GM21447 (cell line): ENCODE data around the gene GNRHR.
"Not testable (repeated sequence)": the region's sequence is repeated elsewhere in the genome, so short reads cannot be mapped to it uniquely, and the experiment has no call there.

Source experiments
- ATAC-seq: cut with Tn5 transposase; IDR thresholded peaks from one replicate; pipeline ENCODE4 v1.9.1; 2021; ENCODE audit not compliant: unreplicated experiment

The GNRHR gene, protein sequence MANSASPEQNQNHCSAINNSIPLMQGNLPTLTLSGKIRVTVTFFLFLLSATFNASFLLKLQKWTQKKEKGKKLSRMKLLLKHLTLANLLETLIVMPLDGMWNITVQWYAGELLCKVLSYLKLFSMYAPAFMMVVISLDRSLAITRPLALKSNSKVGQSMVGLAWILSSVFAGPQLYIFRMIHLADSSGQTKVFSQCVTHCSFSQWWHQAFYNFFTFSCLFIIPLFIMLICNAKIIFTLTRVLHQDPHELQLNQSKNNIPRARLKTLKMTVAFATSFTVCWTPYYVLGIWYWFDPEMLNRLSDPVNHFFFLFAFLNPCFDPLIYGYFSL

DNA sequence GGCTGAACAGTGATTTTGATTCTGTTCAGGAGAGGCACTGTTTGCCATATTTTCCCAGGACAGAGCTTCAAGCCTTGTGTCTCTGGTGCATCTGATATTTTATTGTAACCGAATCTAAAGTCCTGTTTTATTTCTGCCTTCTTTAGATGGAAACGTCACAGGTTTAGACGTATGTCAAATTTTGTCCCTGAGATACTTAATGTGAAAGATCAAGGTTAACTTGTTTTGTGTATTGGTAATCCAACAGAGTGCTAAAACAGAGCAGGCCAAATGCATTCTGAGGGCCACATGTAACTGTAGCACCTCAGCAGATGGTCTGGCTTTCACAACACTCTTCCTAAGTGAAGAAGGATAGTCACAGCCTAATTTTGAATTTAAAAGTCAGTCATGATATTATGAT, at the start of gene GNRHR:
Gene GNRHR, minus strand, starts transcription at position 101 of the 400 bp plus-strand sequence. Its CDS starts 53 bp downstream, at position 48.
- ATAC-seq, result no peak

- ATAC-seq, result no peak
Observed at GRCh38 chr4:67796810-67797209, 42.6 kb upstream of the GNRHR start.

DNA sequence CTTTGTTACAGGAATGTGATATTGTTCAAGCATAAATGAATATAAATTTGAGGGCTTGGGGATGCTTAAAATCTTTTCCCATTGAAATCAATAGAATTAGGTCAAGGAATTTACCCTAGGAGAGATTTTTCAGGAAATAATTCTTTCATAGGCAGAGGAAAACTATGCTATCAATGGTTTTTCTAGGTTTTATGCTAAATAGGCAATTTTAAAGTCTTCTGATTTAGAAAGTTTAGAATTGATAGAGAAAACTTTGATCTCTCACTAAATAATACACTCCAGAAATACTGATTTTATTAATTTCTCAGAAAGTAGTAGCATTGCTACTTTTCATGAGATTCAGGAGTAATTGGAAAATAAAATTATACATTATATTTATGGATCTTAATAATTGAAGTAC, 36.5 kb upstream of the GNRHR start:
- no peak for ATAC-seq

GRCh38 chr4:67787311-67787710, 33.1 kb upstream of the GNRHR start:
- no peak for ATAC-seq

DNA sequence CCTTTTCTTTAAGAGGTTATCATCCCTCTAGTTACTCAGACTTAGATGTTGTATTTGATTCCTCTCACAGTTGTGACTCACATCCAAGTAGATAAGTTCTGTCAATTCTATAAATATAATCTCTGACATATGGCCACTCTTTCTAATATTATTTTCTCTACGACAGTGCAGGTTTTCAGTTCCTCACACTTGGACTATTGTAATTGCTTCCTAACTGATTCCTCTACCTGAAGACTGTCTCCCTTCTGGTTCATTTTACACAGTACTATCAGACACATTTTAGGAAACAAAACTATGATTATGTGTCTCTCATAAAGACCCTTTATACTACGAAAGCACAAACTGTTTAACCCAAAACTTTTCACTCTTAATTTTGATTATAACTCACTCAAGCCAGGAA, 31.3 kb upstream of the GNRHR start:
- ATAC-seq, result no peak

DNA sequence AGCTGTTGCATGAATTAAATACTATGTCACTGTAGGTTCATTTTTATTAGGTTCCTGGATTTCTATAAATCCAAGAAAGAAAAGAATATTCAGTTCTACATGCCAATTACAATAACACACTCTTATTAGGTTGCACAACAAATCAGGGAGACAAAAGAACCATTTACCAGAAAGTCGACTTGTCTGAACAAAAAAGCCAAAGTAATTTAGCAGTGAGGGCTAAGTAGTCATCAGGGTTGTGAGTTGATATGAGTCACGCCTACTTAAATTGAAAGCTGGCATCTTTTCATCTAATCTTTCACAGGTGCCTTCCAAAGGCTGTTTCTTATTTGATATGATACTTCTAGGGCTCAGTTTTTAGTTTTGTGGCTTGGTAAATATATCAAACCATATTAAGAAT, 25.4 kb upstream of the GNRHR start:
- ATAC-seq, result no peak

GRCh38 chr4:67776746-67777145, 22.6 kb upstream of the GNRHR start:
- ATAC-seq, result no peak

GRCh38 chr4:67770422-67770821, 16.2 kb upstream of the GNRHR start:
- ATAC-seq, result no peak

- ATAC-seq, result no peak
Observed at GRCh38 chr4:67765928-67766327, 11.7 kb upstream of the GNRHR start.

DNA sequence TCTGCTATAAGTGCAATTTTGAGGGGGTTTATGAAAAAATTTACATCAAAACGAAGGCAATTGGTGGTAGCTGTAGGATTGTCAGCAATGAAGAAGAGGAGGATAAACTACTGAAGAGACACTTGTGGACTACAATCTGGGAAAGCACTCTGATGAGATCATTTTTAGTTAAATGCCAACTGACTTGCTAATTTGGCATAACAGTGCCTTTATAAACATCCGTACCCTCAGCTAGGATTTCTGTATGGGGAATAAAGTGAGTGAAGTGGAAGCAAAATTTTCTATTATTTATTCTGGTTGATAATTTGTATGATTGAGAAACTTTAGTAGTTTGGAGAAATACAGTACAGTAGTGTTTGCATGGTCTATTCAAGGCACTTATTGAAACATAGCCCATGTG, 11.2 kb upstream of the GNRHR start:
- no peak for ATAC-seq

- ATAC-seq, result no peak
Observed at GRCh38 chr4:67764183-67764582, 10.0 kb upstream of the GNRHR start.

GRCh38 chr4:67762086-67762485, 7.9 kb upstream of the GNRHR start:
- ATAC-seq, result peak; percentile 99

DNA sequence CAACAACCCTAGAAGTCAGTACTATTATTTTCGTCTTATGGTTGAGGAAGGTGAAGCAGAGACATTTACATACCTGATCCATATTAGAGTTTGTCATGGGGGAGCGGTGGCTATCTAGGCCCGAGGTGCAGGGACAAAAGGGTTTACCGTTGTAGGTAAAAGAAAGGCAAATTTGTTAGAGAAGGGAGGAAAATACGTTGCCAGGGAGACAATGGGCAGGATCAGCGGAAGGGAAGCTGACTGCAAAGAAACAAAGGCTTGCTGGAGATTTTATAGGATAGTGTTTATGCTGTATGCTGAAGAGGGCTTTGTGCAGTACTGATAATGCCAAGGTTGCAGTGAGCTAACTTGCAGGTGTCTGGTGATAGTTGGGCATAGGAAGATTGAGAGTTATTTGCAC, 2.8 kb upstream of the GNRHR start:
- not testable (repeated sequence) for ATAC-seq

DNA sequence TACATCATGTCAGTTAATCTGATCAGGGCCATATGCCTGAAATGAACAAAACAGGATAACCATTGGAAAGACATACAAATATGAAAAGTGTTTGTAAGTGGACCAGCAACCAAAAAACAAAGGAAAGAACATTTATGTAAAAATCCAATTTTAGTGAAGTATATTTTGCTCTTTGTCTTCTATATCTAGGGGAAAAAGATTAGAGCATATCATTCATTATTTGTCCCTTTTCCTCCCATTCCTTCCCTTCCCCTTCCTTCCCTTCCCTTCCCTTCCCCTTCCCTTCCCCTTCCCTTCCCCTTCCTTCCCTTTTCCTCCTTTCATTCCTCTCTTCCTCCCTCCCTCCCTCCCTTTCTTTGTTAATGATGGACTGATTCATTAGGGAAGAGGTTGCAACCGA, 1.8 kb upstream of the GNRHR start:
- ATAC-seq, result no peak

DNA sequence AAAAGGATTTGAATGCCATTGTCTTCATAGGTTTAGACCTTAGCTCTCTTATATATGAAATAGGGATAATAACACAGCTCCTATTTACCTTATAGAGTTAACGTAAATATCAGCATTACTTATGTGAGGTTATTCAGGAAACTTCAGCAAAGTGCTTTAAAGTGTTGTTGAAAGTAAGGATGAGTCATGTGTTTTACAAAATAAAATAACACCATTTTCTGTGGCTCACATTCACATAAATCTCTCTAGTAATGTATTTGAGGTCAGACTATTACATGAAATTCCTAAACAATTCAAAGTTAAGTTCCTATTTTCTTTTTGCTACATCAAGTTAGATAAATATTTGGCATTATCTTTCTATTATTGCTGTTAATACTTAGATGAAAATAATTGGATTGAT, 2.9 kb downstream of the GNRHR start:
- no peak for ATAC-seq

- no peak for ATAC-seq
Observed at GRCh38 chr4:67750691-67751090, 3.5 kb downstream of the GNRHR start.

DNA sequence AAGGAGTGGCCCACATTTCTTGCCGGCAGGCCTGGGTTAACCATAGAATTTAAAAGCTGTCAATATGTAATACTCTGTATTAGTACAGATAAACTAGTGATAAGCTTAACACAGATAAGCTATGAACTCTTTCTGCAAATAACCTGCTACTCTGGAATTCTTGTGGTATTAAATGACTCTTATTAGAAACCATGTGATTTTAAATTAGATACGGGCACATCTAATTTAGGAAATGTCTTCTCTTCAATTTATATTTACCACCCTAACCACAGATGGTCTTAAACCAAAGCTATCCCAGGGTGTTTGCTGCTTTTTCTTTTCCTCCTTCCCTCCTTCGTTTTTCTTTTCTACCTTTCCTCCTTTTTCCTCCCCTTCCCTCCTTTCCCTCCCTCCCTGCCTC, 4.9 kb downstream of the GNRHR start:
- no peak for ATAC-seq

DNA sequence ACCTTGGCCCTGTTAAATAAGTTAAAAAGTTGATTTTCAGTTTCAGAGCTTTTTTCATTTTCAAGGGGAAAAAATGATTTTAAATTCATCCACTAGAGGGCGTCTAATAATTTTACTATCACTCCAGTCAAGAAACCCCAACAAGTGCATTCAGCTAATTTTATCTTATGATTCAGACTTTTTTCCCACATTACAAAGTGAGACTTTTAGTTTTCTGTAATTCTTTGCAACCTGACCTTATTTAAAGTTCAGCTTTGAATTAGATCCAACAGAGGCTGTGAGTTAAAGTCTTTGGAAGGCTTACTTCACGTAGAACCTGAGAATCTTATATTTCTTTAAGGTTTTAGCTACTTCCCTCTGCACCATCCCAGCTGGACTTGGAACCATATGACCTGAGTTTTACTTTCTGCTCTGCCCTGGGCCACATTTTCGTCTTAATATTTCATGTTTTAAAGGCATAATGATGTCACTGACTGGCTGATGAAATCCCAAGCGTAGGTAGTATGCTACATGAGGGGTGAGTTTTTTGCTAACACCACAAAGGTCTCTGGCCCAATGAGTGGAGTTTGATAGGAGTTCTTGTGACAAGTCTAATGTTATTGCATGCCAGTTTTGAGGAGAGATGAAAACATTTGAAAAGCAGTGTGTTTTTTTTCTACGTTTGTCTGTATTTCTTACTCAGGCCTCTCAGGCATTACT, 7.2 kb downstream of the GNRHR start:
- peak; percentile 56 for ATAC-seq

GRCh38 chr4:67744561-67745283, 9.5 kb downstream of the GNRHR start:
- ATAC-seq, result no peak

DNA sequence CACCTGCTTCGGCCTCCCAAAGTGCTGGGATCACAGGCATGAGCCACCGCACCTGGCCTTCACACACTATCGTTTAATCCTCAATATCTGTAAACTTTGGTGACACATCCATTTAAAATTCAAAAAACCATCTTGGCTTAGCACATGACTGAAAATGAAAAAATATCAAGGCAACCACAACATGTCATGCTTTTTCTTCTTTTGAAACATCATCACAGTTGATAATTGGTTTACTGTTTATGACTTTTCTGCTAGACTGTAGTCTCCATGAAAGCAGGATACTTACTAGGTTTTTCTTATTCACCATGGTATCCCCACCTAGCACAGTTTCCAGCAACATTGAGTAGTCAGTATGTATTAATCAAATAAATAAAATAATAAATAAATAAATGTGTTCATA, 11.0 kb downstream of the GNRHR start:
- no peak for ATAC-seq

- ATAC-seq, result no peak
Observed at GRCh38 chr4:67736262-67736661, 17.9 kb downstream of the GNRHR start.

DNA sequence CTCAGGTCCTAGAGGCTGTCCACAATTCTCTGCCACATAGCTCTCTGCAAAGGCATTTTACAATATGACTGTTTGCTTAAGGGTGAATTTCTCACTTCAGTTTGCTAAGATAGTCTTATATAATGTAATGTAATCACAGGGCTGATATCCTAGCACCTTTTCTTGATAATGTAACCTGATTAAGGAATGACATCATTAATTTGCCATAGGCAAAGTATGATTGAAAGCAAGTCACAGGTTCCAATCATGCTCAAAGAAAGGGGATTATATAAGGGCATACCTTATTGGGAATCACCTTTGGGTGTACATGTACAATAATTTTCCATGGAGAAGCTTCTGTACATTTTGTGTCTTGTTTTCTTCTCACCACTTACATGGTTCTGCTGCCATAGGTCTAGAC, 18.9 kb downstream of the GNRHR start:
- no peak for ATAC-seq
